Measurements from ENCODE around the gene CLN3.

CLN3 gene

DNA sequence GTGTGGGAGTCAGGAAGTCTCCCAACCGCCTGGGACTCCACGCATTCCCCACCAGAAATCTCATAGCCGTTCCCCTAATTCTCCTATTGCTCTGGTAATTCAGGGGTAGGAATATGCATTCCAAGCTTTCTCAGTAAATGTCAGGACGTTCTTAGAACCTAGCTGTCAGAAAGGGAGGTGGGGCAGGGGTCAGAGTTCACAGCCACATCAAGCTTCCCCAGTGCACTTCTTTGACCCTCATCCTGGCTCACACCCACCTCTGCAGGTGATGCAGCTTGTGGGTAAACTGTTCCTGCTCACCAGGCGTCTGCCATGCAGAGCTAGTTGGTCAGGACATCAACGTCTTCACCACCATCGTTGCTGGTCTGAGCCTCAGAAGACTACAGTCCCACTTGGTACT is 28.8 kb upstream of the CLN3 start:
- H3K27ac ChIP-seq (ENCODE audit: low read depth, low read length) = no peak overlapping the region
- peaks cover 16% of the 10 kb centered on the region for H3K27me3 ChIP-seq (ENCODE audit: control insufficient read depth, low read length)
- H3F3A ChIP-seq (ENCODE audit: control insufficient read depth, insufficient read depth) = no peaks in the 10 kb centered on the region
- no peaks in the 10 kb centered on the region for H4K20me1 ChIP-seq (ENCODE audit: control insufficient read depth, insufficient read depth, low read depth, low read length)
- no peaks in the 10 kb centered on the region for H3K36me3 ChIP-seq (ENCODE audit: control insufficient read depth, low read length)
- no peak for TF ChIP-seq EZH2phosphoT487 (IDR thresholded peaks at IDR 0.05; ENCODE audit: borderline replicate concordance, low read length)
- TF ChIP-seq, protein P1, sequence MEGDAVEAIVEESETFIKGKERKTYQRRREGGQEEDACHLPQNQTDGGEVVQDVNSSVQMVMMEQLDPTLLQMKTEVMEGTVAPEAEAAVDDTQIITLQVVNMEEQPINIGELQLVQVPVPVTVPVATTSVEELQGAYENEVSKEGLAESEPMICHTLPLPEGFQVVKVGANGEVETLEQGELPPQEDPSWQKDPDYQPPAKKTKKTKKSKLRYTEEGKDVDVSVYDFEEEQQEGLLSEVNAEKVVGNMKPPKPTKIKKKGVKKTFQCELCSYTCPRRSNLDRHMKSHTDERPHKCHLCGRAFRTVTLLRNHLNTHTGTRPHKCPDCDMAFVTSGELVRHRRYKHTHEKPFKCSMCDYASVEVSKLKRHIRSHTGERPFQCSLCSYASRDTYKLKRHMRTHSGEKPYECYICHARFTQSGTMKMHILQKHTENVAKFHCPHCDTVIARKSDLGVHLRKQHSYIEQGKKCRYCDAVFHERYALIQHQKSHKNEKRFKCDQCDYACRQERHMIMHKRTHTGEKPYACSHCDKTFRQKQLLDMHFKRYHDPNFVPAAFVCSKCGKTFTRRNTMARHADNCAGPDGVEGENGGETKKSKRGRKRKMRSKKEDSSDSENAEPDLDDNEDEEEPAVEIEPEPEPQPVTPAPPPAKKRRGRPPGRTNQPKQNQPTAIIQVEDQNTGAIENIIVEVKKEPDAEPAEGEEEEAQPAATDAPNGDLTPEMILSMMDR (IDR thresholded peaks at IDR 0.05; ENCODE audit: low read depth, low read length, poor library complexity, severe bottlenecking) = no peak
- no peaks in the 10 kb centered on the region for H3K9me3 ChIP-seq (ENCODE audit: control insufficient read depth, insufficient read depth, low read length)
- peaks cover 29% of the 10 kb centered on the region for H3K4me1 ChIP-seq (ENCODE audit: control insufficient read depth, low read length)
- H3K9me2 ChIP-seq (replicated peaks; ENCODE audit: control insufficient read depth, low read length) = no peaks in the 10 kb centered on the region
- no peaks in the 10 kb centered on the region for H3K79me2 ChIP-seq (ENCODE audit: control insufficient read depth, low read length)
- H3K4me2 ChIP-seq (ENCODE audit: low read length) = no peak overlapping the region
- no peak overlapping the region for H3K4me3 ChIP-seq (ENCODE audit: low read length)

DNA sequence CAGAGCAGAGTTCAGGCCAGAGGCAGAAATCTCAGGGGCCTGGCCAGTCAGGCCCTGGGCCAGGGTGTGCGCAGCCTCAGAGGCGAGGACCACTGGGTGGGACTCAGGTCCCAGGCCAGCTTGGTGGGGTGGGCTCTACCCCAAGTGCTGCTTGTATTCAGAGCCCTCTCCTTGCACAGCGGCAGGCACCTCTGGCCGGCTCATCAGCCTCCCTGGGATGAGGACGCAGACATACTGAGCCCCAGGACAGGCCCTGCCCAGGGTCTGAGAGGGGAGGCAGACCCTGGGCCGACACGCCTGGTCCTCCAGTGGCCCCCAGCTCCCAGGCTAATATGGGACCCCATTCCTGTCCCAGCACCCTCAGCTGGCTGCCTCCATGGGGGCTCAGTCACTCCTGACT is 22.4 kb upstream of the CLN3 start:
- no peaks in the 10 kb centered on the region for H3K79me2 ChIP-seq (ENCODE audit: control insufficient read depth, low read length)
- H3K4me1 ChIP-seq (ENCODE audit: control insufficient read depth, low read length) = peaks cover 9% of the 10 kb centered on the region
- H3K9me2 ChIP-seq (replicated peaks; ENCODE audit: control insufficient read depth, low read length) = no peaks in the 10 kb centered on the region
- H3K4me2 ChIP-seq (ENCODE audit: low read length) = no peak overlapping the region
- no peak for TF ChIP-seq EZH2phosphoT487 (IDR thresholded peaks at IDR 0.05; ENCODE audit: borderline replicate concordance, low read length)
- TF ChIP-seq, protein P1 (IDR thresholded peaks at IDR 0.05; ENCODE audit: low read depth, low read length, poor library complexity, severe bottlenecking) = no peak
- no peaks in the 10 kb centered on the region for H3F3A ChIP-seq (ENCODE audit: control insufficient read depth, insufficient read depth)
- H3K27me3 ChIP-seq (ENCODE audit: control insufficient read depth, low read length) = peaks cover 7% of the 10 kb centered on the region; the same call in 1 of the 2 replicates
- H4K20me1 ChIP-seq (ENCODE audit: control insufficient read depth, insufficient read depth, low read depth, low read length) = no peaks in the 10 kb centered on the region
- no peak overlapping the region for H3K4me3 ChIP-seq (ENCODE audit: low read length)
- no peak overlapping the region for H3K27ac ChIP-seq (ENCODE audit: low read depth, low read length)
- no peaks in the 10 kb centered on the region for H3K36me3 ChIP-seq (ENCODE audit: control insufficient read depth, low read length)
- no peaks in the 10 kb centered on the region for H3K9me3 ChIP-seq (ENCODE audit: control insufficient read depth, insufficient read depth, low read length)

GRCh38 chr16:28513484-28514181 is 21.8 kb upstream of the CLN3 start:
- no peak for TF ChIP-seq EZH2phosphoT487 (IDR thresholded peaks at IDR 0.05; ENCODE audit: borderline replicate concordance, low read length)
- TF ChIP-seq, protein P1 (IDR thresholded peaks at IDR 0.05; ENCODE audit: low read depth, low read length, poor library complexity, severe bottlenecking) = no peak
- Histone ChIP-seq H3F3A (ENCODE audit: control insufficient read depth, insufficient read depth) (no peaks in the 10 kb centered on the region), H3K36me3 (ENCODE audit: control insufficient read depth, low read length) (no peaks in the 10 kb centered on the region), H3K4me3 (ENCODE audit: low read length) (no peak overlapping the region), H3K27me3 (ENCODE audit: control insufficient read depth, low read length) (peaks cover 7% of the 10 kb centered on the region; the same call in 1 of the 2 replicates), H4K20me1 (ENCODE audit: control insufficient read depth, insufficient read depth, low read depth, low read length) (no peaks in the 10 kb centered on the region), H3K27ac (ENCODE audit: low read depth, low read length) (no peak overlapping the region), H3K9me2 (replicated peaks; ENCODE audit: control insufficient read depth, low read length) (no peaks in the 10 kb centered on the region), H3K4me1 (ENCODE audit: control insufficient read depth, low read length) (peaks cover 9% of the 10 kb centered on the region), H3K9me3 (ENCODE audit: control insufficient read depth, insufficient read depth, low read length) (no peaks in the 10 kb centered on the region), H3K79me2 (ENCODE audit: control insufficient read depth, low read length) (no peaks in the 10 kb centered on the region), H3K4me2 (ENCODE audit: low read length) (no peak overlapping the region)
